Upper lobe of right lung (tissue), 1 donor: ENCODE measurements around the gene DEAF1. TPM values are rescaled to one million over a fixed set of nuclear protein-coding genes. Genes with fewer than 3 reads are reported as not detected.

Experiments used
- ATAC-seq: fragments of 200-7000 bp; cut with Tn5 transposase; one replicate; pipeline ENCODE4 v1.9.1; 2020; ENCODE audit warnings: mild to moderate bottlenecking, moderate library complexity
- DNase-seq: peaks from one replicate; pipeline ENCODE4 v3.0.0-alpha.2; 2020
- H3K27ac ChIP-seq: fragments of 200-600 bp; one replicate; pipeline ENCODE4 v1.8.0; 2022
- H3K27me3 ChIP-seq: fragments of 200-600 bp; one replicate; pipeline ENCODE4 v1.8.0; 2022; ENCODE audit warnings: mild to moderate bottlenecking
- H3K36me3 ChIP-seq: fragments of 200-600 bp; one replicate; pipeline ENCODE4 v1.8.0; 2022
- H3K4me1 ChIP-seq: fragments of 200-600 bp; one replicate; pipeline ENCODE4 v1.8.0; 2022
- H3K4me3 ChIP-seq: fragments of 200-600 bp; one replicate; pipeline ENCODE4 v1.8.0; 2022; ENCODE audit warnings: mild to moderate bottlenecking
- H3K9me3 ChIP-seq: fragments of 200-600 bp; one replicate; pipeline ENCODE4 v1.8.0; 2022
- intact Hi-C: fragments of 100-400 bp; cut with DNase I; formaldehyde crosslinking; loops from one replicate; pipeline ENCODE4 v1.11.0; 2022
- total RNA-seq: library from RNA; stranded (reverse); fragmentation: NEBNext Ultra II Directional; extraction: Animal tissue kit (Norgen Biotek cat#: 25700); gene quantifications from one replicate; pipeline ENCODE4 v1.2.1, GENCODE V29; 2021
- TF ChIP-seq, protein P1 (sequence below): fragments of 200-600 bp; IDR thresholded peaks from one replicate; pipeline ENCODE4 v1.8.0; 2022; ENCODE audit warnings: antibody characterized with exemption
- donor health status: DM: no; HTN: yes; CAD: no; lungs with severe emphysema.

DEAF1 gene
- total RNA-seq, 1 donor from 2014 or later: 27.1 TPM

DNA sequence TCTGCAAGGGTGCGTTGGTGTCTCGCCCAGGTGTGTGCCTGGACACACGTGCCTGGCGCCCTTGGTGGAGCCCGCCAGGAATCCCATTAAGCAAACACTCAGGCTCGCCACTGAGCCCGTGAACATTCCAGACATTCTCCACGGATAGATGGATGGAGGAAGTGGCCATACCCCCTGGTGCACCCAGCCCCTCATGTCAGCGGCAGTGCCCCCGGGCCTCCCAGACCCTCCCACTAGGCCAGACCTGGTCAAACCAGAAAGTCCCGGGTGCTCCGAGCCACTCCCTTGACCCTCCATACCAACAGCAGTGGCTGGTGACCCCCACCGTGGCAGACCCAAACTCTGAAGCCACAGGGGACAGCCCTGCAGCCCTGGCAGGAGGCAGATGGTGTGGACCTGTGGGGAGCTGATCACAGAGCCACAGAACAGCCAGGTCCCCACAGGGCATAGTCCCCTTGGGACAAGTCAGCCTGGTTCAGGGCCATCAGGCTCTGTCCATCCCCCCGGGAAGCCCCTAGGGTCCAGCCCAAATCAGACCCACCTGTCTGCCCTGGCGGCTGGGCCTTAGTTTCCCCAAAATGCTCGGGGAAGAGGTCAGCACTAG, 12.9 kb upstream of the DEAF1 start:
- H3K36me3 ChIP-seq: no peaks in the 10 kb centered on the region
- DNase-seq (no peak), ATAC-seq (peak; percentile 37)
- peaks cover 14% of the 10 kb centered on the region for H3K27me3 ChIP-seq
- peak overlapping the region; percentile 58 for H3K4me3 ChIP-seq
- TF ChIP-seq, protein P1, sequence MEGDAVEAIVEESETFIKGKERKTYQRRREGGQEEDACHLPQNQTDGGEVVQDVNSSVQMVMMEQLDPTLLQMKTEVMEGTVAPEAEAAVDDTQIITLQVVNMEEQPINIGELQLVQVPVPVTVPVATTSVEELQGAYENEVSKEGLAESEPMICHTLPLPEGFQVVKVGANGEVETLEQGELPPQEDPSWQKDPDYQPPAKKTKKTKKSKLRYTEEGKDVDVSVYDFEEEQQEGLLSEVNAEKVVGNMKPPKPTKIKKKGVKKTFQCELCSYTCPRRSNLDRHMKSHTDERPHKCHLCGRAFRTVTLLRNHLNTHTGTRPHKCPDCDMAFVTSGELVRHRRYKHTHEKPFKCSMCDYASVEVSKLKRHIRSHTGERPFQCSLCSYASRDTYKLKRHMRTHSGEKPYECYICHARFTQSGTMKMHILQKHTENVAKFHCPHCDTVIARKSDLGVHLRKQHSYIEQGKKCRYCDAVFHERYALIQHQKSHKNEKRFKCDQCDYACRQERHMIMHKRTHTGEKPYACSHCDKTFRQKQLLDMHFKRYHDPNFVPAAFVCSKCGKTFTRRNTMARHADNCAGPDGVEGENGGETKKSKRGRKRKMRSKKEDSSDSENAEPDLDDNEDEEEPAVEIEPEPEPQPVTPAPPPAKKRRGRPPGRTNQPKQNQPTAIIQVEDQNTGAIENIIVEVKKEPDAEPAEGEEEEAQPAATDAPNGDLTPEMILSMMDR: no peak
- no peaks in the 10 kb centered on the region for H3K9me3 ChIP-seq
- H3K27ac ChIP-seq: peak overlapping the region; percentile 71
- H3K4me1 ChIP-seq: peaks cover 31% of the 10 kb centered on the region
- intact Hi-C loops: no loop called here

DNA sequence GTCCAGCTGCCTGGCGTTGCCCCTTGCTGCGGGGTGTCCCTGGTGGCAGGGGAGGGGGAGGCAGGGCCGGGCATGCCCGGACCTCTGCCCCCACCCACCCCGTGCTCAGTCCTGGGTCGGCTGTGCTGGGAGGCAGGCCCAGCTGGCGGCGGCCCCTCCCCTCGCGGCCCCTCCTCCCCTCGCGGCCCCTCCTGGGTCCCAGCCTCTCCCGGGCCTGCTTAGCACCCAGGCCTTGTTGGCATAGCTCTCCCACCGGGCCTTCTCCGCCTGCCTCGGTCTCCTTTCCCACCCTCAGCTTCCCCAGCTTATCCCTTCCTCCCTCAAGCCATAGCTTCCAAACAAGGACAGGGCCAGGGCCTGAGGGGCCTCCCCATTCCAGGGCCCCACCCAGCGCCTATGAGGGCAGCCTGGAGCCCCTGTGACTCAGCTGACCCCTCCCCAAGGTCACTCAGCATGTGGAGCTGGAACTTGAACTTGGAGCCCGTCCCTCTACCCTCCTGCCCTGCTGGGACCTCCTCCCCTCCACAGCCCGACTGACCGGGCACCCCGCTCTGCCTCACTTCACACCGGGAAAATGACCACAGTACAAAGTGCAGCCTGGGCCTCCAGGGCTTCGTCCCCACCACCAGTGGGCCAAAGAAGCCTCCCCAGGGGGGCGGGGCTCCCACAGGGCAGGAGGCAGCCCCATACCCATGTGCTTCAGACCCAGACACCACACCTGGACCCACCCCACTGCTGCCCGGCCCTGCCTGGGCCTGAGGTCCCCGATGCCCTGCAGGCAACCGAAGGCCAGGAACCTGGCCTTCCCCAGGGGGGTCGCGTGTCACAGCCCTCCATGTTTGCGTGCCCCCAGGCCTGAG, 12.2 kb upstream of the DEAF1 start:
- TF ChIP-seq, protein P1: no peak
- DNase-seq (peak; percentile 84), ATAC-seq (peak; percentile 54)
- H3K27ac ChIP-seq: peak overlapping the region; percentile 71
- peaks cover 38% of the 10 kb centered on the region for H3K4me1 ChIP-seq
- H3K9me3 ChIP-seq: no peaks in the 10 kb centered on the region
- H3K36me3 ChIP-seq: no peaks in the 10 kb centered on the region
- peaks cover 14% of the 10 kb centered on the region for H3K27me3 ChIP-seq
- intact Hi-C loops: no loop called here
- peak overlapping the region; percentile 58 for H3K4me3 ChIP-seq

DNA sequence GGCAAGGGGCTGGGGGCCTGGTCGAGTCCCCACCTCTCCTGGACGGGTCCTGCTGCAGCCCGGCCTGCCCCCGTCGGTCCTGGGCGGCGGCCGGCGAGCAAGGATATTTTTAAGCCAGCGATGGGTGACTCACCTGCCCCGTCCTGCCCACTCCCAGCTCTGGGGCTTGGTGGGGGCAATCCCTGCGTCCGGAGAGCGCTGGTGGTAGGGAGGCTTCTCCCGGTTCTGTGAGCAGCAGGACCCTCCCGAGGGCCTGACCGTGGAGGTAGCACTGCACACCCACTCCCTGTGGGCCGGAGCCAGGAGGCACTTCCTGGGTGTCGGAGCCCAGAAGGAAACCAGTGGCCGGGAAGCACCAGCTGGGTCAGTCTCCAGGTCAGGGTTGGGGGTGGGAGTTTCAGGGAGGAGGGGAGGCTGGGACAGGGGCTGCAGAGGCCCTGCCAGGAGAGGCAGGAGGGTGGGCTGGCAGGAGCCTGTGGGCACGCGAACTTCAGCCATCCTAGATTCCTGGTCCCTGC, 11.5 kb upstream of the DEAF1 start:
- no peak for ATAC-seq
- TF ChIP-seq, protein P1: no peak
- Histone ChIP-seq H3K27me3 (peaks cover 14% of the 10 kb centered on the region), H3K9me3 (no peaks in the 10 kb centered on the region), H3K36me3 (no peaks in the 10 kb centered on the region), H3K27ac (peak overlapping the region; percentile 71), H3K4me3 (peak overlapping the region; percentile 58), H3K4me1 (peaks cover 42% of the 10 kb centered on the region)
- intact Hi-C loops: no loop called here
- no peak for DNase-seq

DNA sequence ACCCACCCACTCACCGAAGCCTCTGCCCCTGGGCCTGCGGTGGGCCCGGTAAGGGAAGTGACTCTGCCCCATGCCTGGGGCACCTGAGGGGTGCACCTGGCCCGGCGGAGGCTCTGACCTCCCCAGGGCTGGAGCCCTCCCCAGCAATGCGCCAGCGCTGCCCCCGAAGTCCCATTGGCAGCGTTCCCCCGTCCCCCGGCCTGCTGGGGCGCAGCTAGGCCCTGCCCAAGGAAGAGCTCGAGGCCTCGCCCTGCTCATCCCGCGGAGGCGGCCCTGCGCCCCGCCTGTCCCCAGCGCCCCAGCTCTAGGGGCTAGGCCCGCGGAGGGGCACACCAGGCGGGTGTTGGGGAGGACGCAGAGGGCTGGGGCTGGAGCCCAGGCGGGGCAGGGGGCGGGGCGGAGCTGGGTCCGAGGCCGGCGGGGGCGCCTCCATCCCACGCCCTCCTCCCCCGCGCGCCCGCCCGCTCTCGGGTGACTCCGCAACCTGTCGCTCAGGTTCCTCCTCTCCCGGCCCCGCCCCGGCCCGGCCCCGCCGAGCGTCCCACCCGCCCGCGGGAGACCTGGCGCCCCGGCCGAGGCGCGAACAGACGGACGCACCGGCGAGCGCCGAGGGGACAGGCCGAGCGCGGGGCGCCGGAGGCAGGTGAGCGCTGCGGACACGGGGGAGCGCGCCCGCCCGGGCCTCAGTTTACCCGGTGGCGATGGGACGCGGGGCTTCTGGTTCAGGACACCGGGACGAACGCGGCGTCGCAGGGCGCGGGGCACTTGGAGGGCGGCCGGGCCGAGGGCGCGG, 10.8 kb upstream of the DEAF1 start, which contains the start of gene EPS8L2:
Gene EPS8L2 (plus strand): TSS at position 586 of the 793 bp plus-strand sequence. CDS start 3,177 bp downstream, outside the sequence.
- H3K27me3 ChIP-seq: peaks cover 14% of the 10 kb centered on the region
- H3K4me1 ChIP-seq: peaks cover 42% of the 10 kb centered on the region
- H3K27ac ChIP-seq: peak within 1 kb of the TSS; percentile 74
- DNase-seq: peak; percentile 89
- TF ChIP-seq, protein P1: no peak
- peak within 1 kb of the TSS; percentile 58 for H3K4me3 ChIP-seq
- ATAC-seq: peak; percentile 59
- H3K9me3 ChIP-seq: no peaks in the 10 kb centered on the region
- no peaks in the 10 kb centered on the region for H3K36me3 ChIP-seq
- intact Hi-C loops: no loop called here
